IMR-90 (cell line): ENCODE results near the gene GIT2. TPM values are rescaled to one million over a fixed set of nuclear protein-coding genes. Genes with fewer than 3 reads are reported as not detected.

Experiments used
- ATAC-seq: fragments of 200-7000 bp; cut with Tn5 transposase; 2 replicates; pipeline ENCODE4 v1.9.1; 2020; ENCODE audit warnings: low read depth, mild to moderate bottlenecking, moderate library complexity
- BruUV-seq: library from RNA; stranded (reverse); fragments of 400-500 nt; replicated peaks from 2 replicates; lab custom pipeline; 2021; lab: Mats Ljungman, UMichigan
- CTCF ChIA-PET: fragments of 300-600 bp; formaldehyde crosslinking; extraction: SDS; loops from one replicate; lab custom pipeline; 2021; ENCODE audit warnings: antibody characterized with exemption; lab: Yijun Ruan, JAX
- POLR2A ChIA-PET: fragments of 300-600 bp; sonication (Branson Sonifier 250); formaldehyde crosslinking; loops from one replicate; lab custom pipeline; 2022; ENCODE audit warnings: antibody characterized with exemption; ENCODE audit not compliant: unreplicated experiment; lab: Charles Lee
- DNase-seq: peaks from one replicate; pipeline ENCODE4 v3.0.0; 2013
- H2AFZ ChIP-seq: replicated peaks from 2 replicates; pipeline ENCODE3; 2013; ENCODE audit warnings: low read length, mild to moderate bottlenecking; ENCODE audit not compliant: poor library complexity
- H2AK5ac ChIP-seq: 2 replicates; pipeline ENCODE4 v1.6.1; 2013; ENCODE audit warnings: low read depth, low read length, inconsistent platforms
- H2AK9ac ChIP-seq: replicated peaks from 2 replicates; pipeline ENCODE3; 2013; ENCODE audit warnings: mild to moderate bottlenecking, low read depth, low read length, moderate library complexity; ENCODE audit not compliant: poor library complexity
- H2BK120ac ChIP-seq: 2 replicates; pipeline ENCODE4 v1.6.1; 2013; ENCODE audit warnings: low read depth, low read length, inconsistent platforms
- H2BK15ac ChIP-seq: 3 replicates; pipeline ENCODE4 v1.6.1; 2013; ENCODE audit warnings: low read depth, low read length, inconsistent platforms
- H2BK20ac ChIP-seq: 2 replicates; pipeline ENCODE4 v1.6.1; 2013; ENCODE audit warnings: low read depth, mild to moderate bottlenecking, inconsistent platforms, low read length, moderate library complexity
- H2BK5ac ChIP-seq: 2 replicates; pipeline ENCODE4 v1.6.1; 2013; ENCODE audit warnings: mild to moderate bottlenecking, low read depth, low read length, inconsistent platforms; ENCODE audit not compliant: poor library complexity, severe bottlenecking
- H3K14ac ChIP-seq: replicated peaks from 2 replicates; pipeline ENCODE4 v1.6.1; 2013; ENCODE audit warnings: low read depth, low read length, inconsistent platforms
- H3K18ac ChIP-seq: 2 replicates; pipeline ENCODE4 v1.6.1; 2013; ENCODE audit warnings: low read depth, low read length, control low read depth
- H3K23ac ChIP-seq: 2 replicates; pipeline ENCODE4 v1.6.1; 2013; ENCODE audit warnings: low read depth, low read length, inconsistent platforms
- H3K27ac ChIP-seq: 2 replicates; pipeline ENCODE4 v1.5.1; 2013; ENCODE audit warnings: mild to moderate bottlenecking, control low read depth, low read length; ENCODE audit not compliant: insufficient read depth
- H3K27me3 ChIP-seq: 2 replicates; pipeline ENCODE4 v1.6.1; 2013; ENCODE audit warnings: low read length; ENCODE audit not compliant: control insufficient read depth, insufficient read depth
- H3K36me3 ChIP-seq: 2 replicates; pipeline ENCODE4 v1.6.1; 2013; ENCODE audit warnings: low read length, mixed read lengths; ENCODE audit not compliant: control insufficient read depth, insufficient read depth
- H3K4ac ChIP-seq: 2 replicates; pipeline ENCODE4 v1.6.1; 2013; ENCODE audit warnings: low read depth, low read length, inconsistent platforms
- H3K4me1 ChIP-seq: 2 replicates; pipeline ENCODE4 v1.6.1; 2013; ENCODE audit warnings: low read length, mixed read lengths; ENCODE audit not compliant: control insufficient read depth, insufficient read depth
- H3K4me2 ChIP-seq: 2 replicates; pipeline ENCODE4 v1.6.1; 2013; ENCODE audit warnings: low read depth, mild to moderate bottlenecking, control low read depth, low read length, moderate library complexity
- H3K4me3 ChIP-seq: 2 replicates; pipeline ENCODE4 v1.5.1; 2013; ENCODE audit warnings: low read depth, mild to moderate bottlenecking, control low read depth, low read length, moderate library complexity; ENCODE audit not compliant: insufficient read depth
- H3K56ac ChIP-seq: 2 replicates; pipeline ENCODE4 v1.6.1; 2013; ENCODE audit warnings: low read length, inconsistent platforms; ENCODE audit not compliant: insufficient read depth; ENCODE audit errors: extremely low read depth
- H3K79me1 ChIP-seq, 2 experiments: 2 replicates each; pipeline ENCODE4 v1.6.1; 2013; ENCODE audit warnings: low read length in 2 of 2, inconsistent platforms in 1 of 2, low read depth in 1 of 2
- H3K9ac ChIP-seq: 2 replicates; pipeline ENCODE4 v1.6.1; 2013; ENCODE audit warnings: low read depth, low read length, control low read depth
- H3K9me1 ChIP-seq: 2 replicates; pipeline ENCODE4 v1.6.1; 2013; ENCODE audit warnings: low read length, inconsistent platforms; ENCODE audit not compliant: insufficient read depth
- H3K9me3 ChIP-seq: 2 replicates; pipeline ENCODE4 v1.6.1; 2013; ENCODE audit warnings: low read length; ENCODE audit not compliant: control insufficient read depth, insufficient read depth
- H4K20me1 ChIP-seq: 2 replicates; pipeline ENCODE4 v1.6.1; 2013; ENCODE audit warnings: low read length, inconsistent platforms; ENCODE audit not compliant: insufficient read depth
- H4K5ac ChIP-seq: 2 replicates; pipeline ENCODE4 v1.6.1; 2013; ENCODE audit warnings: mild to moderate bottlenecking, low read depth, low read length, control low read depth
- H4K8ac ChIP-seq, 2 experiments: 2 replicates each; pipeline ENCODE4 v1.6.1; 2013; ENCODE audit warnings: low read depth in 2 of 2, low read length in 2 of 2, control low read depth in 1 of 2, inconsistent platforms in 1 of 2
- H4K91ac ChIP-seq: 2 replicates; pipeline ENCODE4 v1.6.1; 2013; ENCODE audit warnings: low read depth, low read length, inconsistent platforms; ENCODE audit not compliant: insufficient read depth
- BHLHE40 ChIP-seq: fragments of 150-350 bp; IDR thresholded peaks from 2 replicates; pipeline ENCODE4 v1.6.1; 2016; ENCODE audit warnings: mild to moderate bottlenecking, low read depth, low read length
- CEBPB ChIP-seq: IDR thresholded peaks from 2 replicates; pipeline ENCODE4 v1.6.1; 2012; ENCODE audit warnings: low read depth, low read length, improper control_type of control experiment
- CHD1 ChIP-seq: IDR thresholded peaks from 2 replicates; pipeline ENCODE4 v1.6.1; 2012; ENCODE audit warnings: low read depth, low read length, improper control_type of control experiment
- CTCF ChIP-seq: conservative IDR thresholded peaks from 2 replicates; pipeline ENCODE4 v1.5.1; 2012; ENCODE audit warnings: mild to moderate bottlenecking, low read depth, low read length, improper control_type of control experiment
- ELK1 ChIP-seq: fragments of 150-350 bp; IDR thresholded peaks from 2 replicates; pipeline ENCODE4 v1.6.1; 2016; ENCODE audit warnings: low read depth, mild to moderate bottlenecking, low read length, moderate library complexity, borderline replicate concordance
- FOS ChIP-seq: fragments of 150-350 bp; IDR thresholded peaks from 2 replicates; pipeline ENCODE4 v1.6.1; 2016; ENCODE audit warnings: low read depth, low read length
- MAFK ChIP-seq: IDR thresholded peaks from 2 replicates; pipeline ENCODE4 v1.6.1; 2012; ENCODE audit warnings: low read depth, low read length, improper control_type of control experiment
- MXI1 ChIP-seq: IDR thresholded peaks from 2 replicates; pipeline ENCODE4 v1.6.1; 2012; ENCODE audit warnings: low read depth, mild to moderate bottlenecking, low read length, moderate library complexity, borderline replicate concordance
- NFE2L2 ChIP-seq: fragments of 150-350 bp; IDR thresholded peaks from 2 replicates; pipeline ENCODE4 v1.6.1; 2016; ENCODE audit warnings: low read depth, mild to moderate bottlenecking, low read length
- RAD21 ChIP-seq: IDR thresholded peaks from 2 replicates; pipeline ENCODE4 v1.6.1; 2012; ENCODE audit warnings: low read length, improper control_type of control experiment
- RCOR1 ChIP-seq: IDR thresholded peaks from 2 replicates; pipeline ENCODE4 v1.6.1; 2012; ENCODE audit warnings: mild to moderate bottlenecking, low read length, improper control_type of control experiment; ENCODE audit not compliant: insufficient replicate concordance
- RFX5 ChIP-seq: IDR thresholded peaks from 2 replicates; pipeline ENCODE4 v1.8.0; 2012; ENCODE audit warnings: low read depth, mild to moderate bottlenecking, low read length, moderate library complexity
- SMC3 ChIP-seq: fragments of 150-350 bp; IDR thresholded peaks from 2 replicates; pipeline ENCODE4 v1.6.1; 2016; ENCODE audit warnings: low read depth, mild to moderate bottlenecking, antibody characterized with exemption, low read length, moderate library complexity
- WGBS, 2 experiments: methylation state at CpG; one replicate each; pipeline versions ENCODE4 v1.1.5 to v1.1.7; 2013; ENCODE audit warnings: missing lambda C conversion rate in 2 of 2; ENCODE audit not compliant: insufficient read length in 1 of 2; ENCODE audit errors: extremely low coverage in 2 of 2; 5-methylcytosine and 5-hydroxymethylcytosine counted together
- dilution Hi-C: fragments of 300-500 bp; cut with HindIII; formaldehyde crosslinking; loops from one replicate; pipeline ENCODE4 v1.14.3; 2018; ENCODE audit warnings: low sequenced_read_pairs; ENCODE audit not compliant: unreplicated experiment
- in situ Hi-C: fragments of 300-500 bp; cut with MboI; formaldehyde crosslinking; loops from 3 replicates; pipeline ENCODE4 v1.14.3; 2019; ENCODE audit warnings: low sequenced_read_pairs, inconsistent platforms, mixed read lengths
- intact Hi-C: fragments of 100-400 bp; cut with micrococcal nuclease; formaldehyde crosslinking; loops from 2 replicates; pipeline ENCODE4 v1.10.0; 2022
- polyA plus RNA-seq, 3 experiments: library from polyadenylated mRNA; depleted of rRNA; stranded (reverse); fragments of >200 nt; gene quantifications; 2 replicates each; pipeline ENCODE4 v1.2.3, GENCODE V29; 2012; ENCODE audit warnings: low replicate concordance in 1 of 3
- total RNA-seq: library from RNA; depleted of rRNA; stranded (reverse); fragments of >200 nt; gene quantifications from 2 replicates; pipeline ENCODE4 v1.2.3, GENCODE V29; 2012
- TF ChIP-seq, protein P1 (sequence below): fragments of 150-350 bp; IDR thresholded peaks from 2 replicates; pipeline ENCODE4 v1.6.1; 2017; ENCODE audit warnings: mild to moderate bottlenecking, antibody characterized with exemption, low read length, low read depth

GIT2 gene
- total and polyA plus RNA-seq, 2 of the 4 experiments (the other 2 are of a cell fraction) = 48.0 to 71.9 TPM

- H2BK20ac ChIP-seq = peak overlapping the region; percentile 89
- ChIA-PET POLR2A (no interaction called here), CTCF (interaction anchor here (0.6 kb wide), 1 partner anchor 53 kb away, joined by 3 read pairs; no protein-coding TSS in a partner anchor)
- H3K27me3 ChIP-seq = no peaks in the 10 kb centered on the region
- peak overlapping the region; percentile 55 for H3K14ac ChIP-seq
- dilution Hi-C loops = no loop called here
- 0% methylated on average over 2 of the region's 5 CpGs; no CpG with 5 or more reads in 1 of the 2 experiments for WGBS, 2 experiments
- ATAC-seq = peak; percentile 84
- H3K79me1 ChIP-seq = peaks cover 41 to 66% of the 10 kb centered on the region in 2 experiments
- BruUV-seq = no TSS peak
- H2BK15ac ChIP-seq = peak overlapping the region; percentile 48; the same call in 2 of the 3 replicates
- peaks cover 19% of the 10 kb centered on the region for H4K20me1 ChIP-seq
- intact Hi-C loops = loop anchor here (2.0 kb wide), 1 partner anchor 104 kb away; no protein-coding TSS in a partner anchor
- H3K9ac ChIP-seq = peak overlapping the region; percentile 68
- H2AK5ac ChIP-seq = peak overlapping the region; percentile 87
- peak; percentile 76 for TF ChIP-seq MAFK
- no peak for TF ChIP-seq MXI1
- TF ChIP-seq BHLHE40 = peak; percentile 96
- no peak for TF ChIP-seq CTCF
- no peak for TF ChIP-seq RFX5
- no peak for TF ChIP-seq SMC3
- no peak for TF ChIP-seq CHD1
- TF ChIP-seq NFE2L2 = 0 out of 2 replicates have a peak, but pooled peaks have one; percentile 7
- 0 out of 2 replicates have a peak, but pooled peaks have one; percentile 5 for TF ChIP-seq RAD21
- no peak for TF ChIP-seq ELK1
- TF ChIP-seq FOS = peak; percentile 90
- TF ChIP-seq, protein P1, sequence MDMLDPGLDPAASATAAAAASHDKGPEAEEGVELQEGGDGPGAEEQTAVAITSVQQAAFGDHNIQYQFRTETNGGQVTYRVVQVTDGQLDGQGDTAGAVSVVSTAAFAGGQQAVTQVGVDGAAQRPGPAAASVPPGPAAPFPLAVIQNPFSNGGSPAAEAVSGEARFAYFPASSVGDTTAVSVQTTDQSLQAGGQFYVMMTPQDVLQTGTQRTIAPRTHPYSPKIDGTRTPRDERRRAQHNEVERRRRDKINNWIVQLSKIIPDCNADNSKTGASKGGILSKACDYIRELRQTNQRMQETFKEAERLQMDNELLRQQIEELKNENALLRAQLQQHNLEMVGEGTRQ = 0 out of 2 replicates have a peak, but pooled peaks have one; percentile 19
- TF ChIP-seq RCOR1 = peak; percentile 33
- no peak for TF ChIP-seq CEBPB
- H3K56ac ChIP-seq = peak overlapping the region; percentile 84
- peak overlapping the region; percentile 92 for H4K91ac ChIP-seq
- peaks cover 40% of the 10 kb centered on the region for H3K36me3 ChIP-seq
- H3K23ac ChIP-seq = peak overlapping the region; percentile 79
- peak overlapping the region; percentile 96 for H3K4ac ChIP-seq
- no peak overlapping the region for H3K4me3 ChIP-seq
- no peak overlapping the region for H2AFZ ChIP-seq
- peak overlapping the region; percentile 99 for H3K27ac ChIP-seq
- peak overlapping the region; percentile 94 for H3K18ac ChIP-seq
- peaks cover 18% of the 10 kb centered on the region for H3K9me1 ChIP-seq
- peak overlapping the region; percentile 99 for H2BK5ac ChIP-seq
- in situ Hi-C loops = no loop called here
- peak overlapping the region; percentile 18 for H2AK9ac ChIP-seq
- peaks cover 28% of the 10 kb centered on the region for H3K4me1 ChIP-seq
- H2BK120ac ChIP-seq = peak overlapping the region; percentile 93
- H3K4me2 ChIP-seq = peak overlapping the region; percentile 17
- peak; percentile 98 for DNase-seq
- H4K5ac ChIP-seq = peak overlapping the region; percentile 52
- H4K8ac ChIP-seq = peak overlapping the region; percentile 60 to 88
- no peaks in the 10 kb centered on the region for H3K9me3 ChIP-seq
These were observed 43.1 kb upstream of the GIT2 start for GRCh38 chr12:110039085-110039807.
